H9 (cell line): Measurements from ENCODE around the gene ARMC9. TPM values are rescaled to one million over a fixed set of nuclear protein-coding genes. Genes with fewer than 3 reads are reported as not detected.

Experiments used
- DNase-seq: peaks from one replicate; pipeline ENCODE4 v3.0.0-alpha.2; 2017
- H2AFZ ChIP-seq: one replicate; pipeline ENCODE4 v1.6.1; 2013; ENCODE audit warnings: mild to moderate bottlenecking, low read length, control low read depth, moderate library complexity
- H2AK5ac ChIP-seq: 2 replicates; pipeline ENCODE4 v1.6.1; 2013; ENCODE audit warnings: low read length, control low read depth, mixed read lengths; ENCODE audit not compliant: insufficient read length
- H2BK120ac ChIP-seq: one replicate; pipeline ENCODE4 v1.6.1; 2013; ENCODE audit warnings: low read depth, mild to moderate bottlenecking, low read length, control low read depth, inconsistent platforms; ENCODE audit not compliant: poor library complexity, severe bottlenecking
- H2BK12ac ChIP-seq: 2 replicates; pipeline ENCODE4 v1.6.1; 2013; ENCODE audit warnings: low read length, control low read depth, mixed read lengths, low read depth; ENCODE audit not compliant: insufficient read length
- H2BK15ac ChIP-seq: 2 replicates; pipeline ENCODE4 v1.6.1; 2013; ENCODE audit warnings: low read depth, low read length, control low read depth
- H2BK20ac ChIP-seq: one replicate; pipeline ENCODE4 v1.6.1; 2013; ENCODE audit warnings: low read depth, mild to moderate bottlenecking, low read length, control low read depth, inconsistent platforms; ENCODE audit not compliant: poor library complexity, severe bottlenecking
- H2BK5ac ChIP-seq: 2 replicates; pipeline ENCODE4 v1.6.1; 2013; ENCODE audit warnings: low read length, control low read depth, mixed read lengths; ENCODE audit not compliant: insufficient read length
- H3K14ac ChIP-seq: 2 replicates; pipeline ENCODE4 v1.6.1; 2013; ENCODE audit warnings: low read length, control low read depth; ENCODE audit not compliant: insufficient read depth
- H3K18ac ChIP-seq: 2 replicates; pipeline ENCODE4 v1.6.1; 2013; ENCODE audit warnings: low read depth, mild to moderate bottlenecking, mixed read lengths, low read length, control low read depth; ENCODE audit not compliant: insufficient read length
- H3K23ac ChIP-seq: 2 replicates; pipeline ENCODE4 v1.6.1; 2013; ENCODE audit warnings: low read length, control low read depth, mixed read lengths, low read depth; ENCODE audit not compliant: insufficient read length
- H3K23me2 ChIP-seq: 2 replicates; pipeline ENCODE4 v1.6.1; 2013; ENCODE audit warnings: low read depth, mild to moderate bottlenecking, mixed read lengths, low read length, control low read depth; ENCODE audit not compliant: insufficient read length, poor library complexity, severe bottlenecking
- H3K27ac ChIP-seq: 2 replicates; pipeline ENCODE4 v1.5.1; 2013; ENCODE audit warnings: low read length, control low read depth, mixed read lengths, low read depth; ENCODE audit not compliant: insufficient read length
- H3K27me3 ChIP-seq: 2 replicates; pipeline ENCODE4 v1.6.1; 2013; ENCODE audit warnings: low read length, control low read depth, inconsistent platforms; ENCODE audit not compliant: insufficient read depth
- H3K4ac ChIP-seq: 2 replicates; pipeline ENCODE4 v1.6.1; 2013; ENCODE audit warnings: low read depth, mild to moderate bottlenecking, control low read depth, inconsistent platforms, low read length, moderate library complexity
- H3K4me1 ChIP-seq: 2 replicates; pipeline ENCODE4 v1.6.1; 2013; ENCODE audit warnings: low read length, control low read depth, inconsistent platforms; ENCODE audit not compliant: insufficient read depth
- H3K4me2 ChIP-seq: 2 replicates; pipeline ENCODE4 v1.6.1; 2013; ENCODE audit warnings: low read length, control low read depth, mixed read lengths; ENCODE audit not compliant: insufficient read length, insufficient read depth
- H3K56ac ChIP-seq: 2 replicates; pipeline ENCODE4 v1.6.1; 2013; ENCODE audit warnings: low read depth, mild to moderate bottlenecking, mixed read lengths, low read length, control low read depth; ENCODE audit not compliant: insufficient read length
- H3K79me1 ChIP-seq: 2 replicates; pipeline ENCODE4 v1.6.1; 2013; ENCODE audit warnings: low read depth, mild to moderate bottlenecking, moderate library complexity, low read length, control low read depth, inconsistent platforms; ENCODE audit not compliant: insufficient read depth, poor library complexity, severe bottlenecking
- H3K79me2 ChIP-seq: 2 replicates; pipeline ENCODE4 v1.6.1; 2013; ENCODE audit warnings: low read length, control low read depth, inconsistent platforms; ENCODE audit not compliant: insufficient read depth
- H3K9ac ChIP-seq: 2 replicates; pipeline ENCODE4 v1.6.1; 2013; ENCODE audit warnings: low read length, control low read depth, mixed read lengths; ENCODE audit not compliant: insufficient read length; ENCODE audit errors: extremely low read depth
- H3K9me3 ChIP-seq: one replicate; pipeline ENCODE4 v1.6.1; 2013; ENCODE audit warnings: low read depth, low read length, inconsistent platforms; ENCODE audit not compliant: control insufficient read depth
- H3T11ph ChIP-seq: one replicate; pipeline ENCODE4 v1.6.1; 2013; ENCODE audit warnings: mild to moderate bottlenecking, low read length, control low read depth, inconsistent platforms
- H4K20me1 ChIP-seq: one replicate; pipeline ENCODE4 v1.6.1; 2013; ENCODE audit not compliant: control insufficient read depth, insufficient read length, insufficient read depth
- H4K5ac ChIP-seq: 2 replicates; pipeline ENCODE4 v1.6.1; 2013; ENCODE audit warnings: low read depth, mild to moderate bottlenecking, mixed read lengths, low read length, control low read depth; ENCODE audit not compliant: insufficient read length
- H4K8ac ChIP-seq: replicated peaks from 2 replicates; pipeline ENCODE4 v1.6.1; 2013; ENCODE audit warnings: low read length, control low read depth, mixed read lengths, low read depth; ENCODE audit not compliant: insufficient read length
- H4K91ac ChIP-seq: 2 replicates; pipeline ENCODE4 v1.6.1; 2013; ENCODE audit warnings: low read depth, mild to moderate bottlenecking, moderate library complexity, mixed read lengths, low read length, control low read depth; ENCODE audit not compliant: insufficient read length
- H3K27ac Mint-ChIP-seq, 3 experiments: 2 replicates in 2 of 3; 3 replicates in 1 of 3; pipeline ENCODE4 v1.8.0; 2020 to 2021; ENCODE audit warnings: mixed read lengths in 3 of 3, mild to moderate bottlenecking in 1 of 3, moderate library complexity in 1 of 3
- H3K27me3 Mint-ChIP-seq: 2 replicates; pipeline ENCODE4 v1.8.0; 2021; ENCODE audit warnings: low read depth, mild to moderate bottlenecking, moderate library complexity, mixed read lengths
- H3K36me3 Mint-ChIP-seq, 3 experiments: 2 replicates in 2 of 3; 3 replicates in 1 of 3; pipeline ENCODE4 v1.8.0; 2020 to 2021; ENCODE audit warnings: low read depth in 3 of 3, mixed read lengths in 3 of 3; ENCODE audit not compliant: insufficient read depth in 1 of 3
- H3K4me1 Mint-ChIP-seq, 2 experiments: 2 replicates each; pipeline ENCODE4 v1.8.0; 2020; ENCODE audit warnings: mixed read lengths in 2 of 2
- H3K4me3 Mint-ChIP-seq, 2 experiments: 2 replicates in 1 of 2; 3 replicates in 1 of 2; pipeline ENCODE4 v1.8.0; 2020 to 2021; ENCODE audit warnings: mild to moderate bottlenecking in 2 of 2, mixed read lengths in 2 of 2, moderate library complexity in 1 of 2
- H3K9me3 Mint-ChIP-seq, 2 experiments: 2 replicates in 1 of 2; 3 replicates in 1 of 2; pipeline ENCODE4 v1.8.0; 2020; ENCODE audit warnings: mild to moderate bottlenecking in 2 of 2, mixed read lengths in 2 of 2, moderate library complexity in 1 of 2
- CTCF ChIP-seq: fragments of 200-600 bp; sonication (generic); conservative IDR thresholded peaks from 3 replicates; pipeline ENCODE4 v1.8.0; 2021; ENCODE audit warnings: antibody characterized with exemption, mild to moderate bottlenecking
- WGBS: extraction: QIAGEN DNeasy Blood & Tissue Kit; methylation state at CpG from one replicate; pipeline ENCODE4 v1.1.7; 2013; ENCODE audit warnings: missing lambda C conversion rate, low lambda C conversion rate, mixed read lengths; ENCODE audit not compliant: insufficient read length; ENCODE audit errors: extremely low coverage; 5-methylcytosine and 5-hydroxymethylcytosine counted together
- total RNA-seq: library from RNA; stranded (reverse); gene quantifications from 2 replicates; pipeline ENCODE4 v1.2.1, GENCODE V29; 2021

Gene ARMC9
- total RNA-seq, 1 experiment from 2014 or later, result 37.6 TPM

- Histone ChIP-seq H4K20me1 (no peaks in the 10 kb centered on the region), H3K23me2 (no peaks in the 10 kb centered on the region), H3K4me2 (no peak overlapping the region), H2BK120ac (no peak overlapping the region), H3K4ac (no peak overlapping the region), H3T11ph (no peak overlapping the region), H2BK15ac (no peak overlapping the region), H4K8ac (no peak overlapping the region), H3K27ac (no peak overlapping the region), H3K79me1 (no peaks in the 10 kb centered on the region), H3K9ac (no peak overlapping the region), H3K9me3 (no peaks in the 10 kb centered on the region), H2BK5ac (no peak overlapping the region), H2BK20ac (no peak overlapping the region), H4K5ac (no peak overlapping the region), H4K91ac (no peak overlapping the region), H2AK5ac (no peak overlapping the region), H3K27me3 (no peaks in the 10 kb centered on the region), H3K14ac (no peak overlapping the region), H3K4me1 (no peaks in the 10 kb centered on the region), H3K56ac (no peak overlapping the region), H2AFZ (no peak overlapping the region), H3K23ac (no peak overlapping the region), H3K18ac (no peak overlapping the region), H2BK12ac (no peak overlapping the region), H3K79me2 (no peaks in the 10 kb centered on the region)
- Mint-ChIP-seq H3K36me3 (peaks cover 6 to 63% (median 32%) of the 10 kb centered on the region in 3 experiments; a peak in 6 of 7 replicates), H3K27ac (no peak overlapping the region), H3K9me3 (no peaks in the 10 kb centered on the region), H3K27me3 (no peaks in the 10 kb centered on the region), H3K4me1 (no peaks in the 10 kb centered on the region), H3K4me3 (no peak overlapping the region)
- WGBS, result no CpG with 5 or more reads among the region's 3 CpGs
- DNase-seq, result no peak
- TF ChIP-seq CTCF, result no peak
These were observed 12.4 kb downstream of the ARMC9 start for GRCh38 chr2:231210782-231211181.
